Measurements from ENCODE around the gene ATXN2L.

The ATXN2L gene

GRCh38 chr16:28842696-28843095, 19.9 kb downstream of the ATXN2L start:
- H3K36me3 Mint-ChIP-seq (ENCODE audit: low read depth) = peaks cover 49% of the 10 kb centered on the region
- peaks cover 19% of the 10 kb centered on the region for H3K4me1 Mint-ChIP-seq
- H3K4me3 Mint-ChIP-seq = peak overlapping the region; percentile 65 to 95 (median 81)
- TF ChIP-seq CTCF (IDR thresholded peaks at IDR 0.05; ENCODE audit: unreplicated experiment in 3 of 3) = no peak
- H3K27ac Mint-ChIP-seq = no peak overlapping the region
- no peaks in the 10 kb centered on the region for H3K9me3 Mint-ChIP-seq
- H3K27me3 Mint-ChIP-seq (ENCODE audit: low read depth) = no peaks in the 10 kb centered on the region

- H3K36me3 Mint-ChIP-seq (ENCODE audit: low read depth) = peaks cover 39% of the 10 kb centered on the region
- H3K27me3 Mint-ChIP-seq (ENCODE audit: low read depth) = no peaks in the 10 kb centered on the region
- peaks cover 19% of the 10 kb centered on the region for H3K4me1 Mint-ChIP-seq
- peak overlapping the region; percentile 95 to 98 (median 98) for H3K4me3 Mint-ChIP-seq
- no peaks in the 10 kb centered on the region for H3K9me3 Mint-ChIP-seq
- TF ChIP-seq CTCF (IDR thresholded peaks at IDR 0.05; ENCODE audit: unreplicated experiment in 3 of 3) = no peak
- H3K27ac Mint-ChIP-seq = no peak overlapping the region
Measured at GRCh38 chr16:28843766-28844165, 21.0 kb downstream of the ATXN2L start.

- TF ChIP-seq CTCF (IDR thresholded peaks at IDR 0.05; ENCODE audit: unreplicated experiment in 3 of 3) = no peak
- H3K36me3 Mint-ChIP-seq (ENCODE audit: low read depth) = peaks cover 35% of the 10 kb centered on the region
- no peaks in the 10 kb centered on the region for H3K9me3 Mint-ChIP-seq
Measured at GRCh38 chr16:28844226-28844885, 21.6 kb downstream of the ATXN2L start.

GRCh38 chr16:28845293-28845692, 22.5 kb downstream of the ATXN2L start:
- no peaks in the 10 kb centered on the region for H3K27me3 Mint-ChIP-seq (ENCODE audit: low read depth)
- H3K27ac Mint-ChIP-seq = peak overlapping the region; percentile 30 to 96 (median 82)
- no peak for TF ChIP-seq CTCF (IDR thresholded peaks at IDR 0.05; ENCODE audit: unreplicated experiment in 3 of 3)
- no peaks in the 10 kb centered on the region for H3K9me3 Mint-ChIP-seq
- peak overlapping the region; percentile 95 to 98 (median 98) for H3K4me3 Mint-ChIP-seq
- peaks cover 31% of the 10 kb centered on the region for H3K36me3 Mint-ChIP-seq (ENCODE audit: low read depth)
- peaks cover 19% of the 10 kb centered on the region for H3K4me1 Mint-ChIP-seq

More at GRCh38 chr16:28844226-28844885, 21.6 kb downstream of the ATXN2L start:
- no peaks in the 10 kb centered on the region for H3K27me3 Mint-ChIP-seq (ENCODE audit: low read depth)
- peaks cover 19% of the 10 kb centered on the region for H3K4me1 Mint-ChIP-seq
- H3K4me3 Mint-ChIP-seq = peak overlapping the region; percentile 95 to 98 (median 98)
- no peak overlapping the region for H3K27ac Mint-ChIP-seq

GRCh38 chr16:28845761-28846079, 22.9 kb downstream of the ATXN2L start:
- H3K27ac Mint-ChIP-seq = peak overlapping the region; percentile 82 to 96 (median 89)
- no peak for TF ChIP-seq CTCF (IDR thresholded peaks at IDR 0.05; ENCODE audit: unreplicated experiment in 3 of 3)
- peaks cover 19% of the 10 kb centered on the region for H3K4me1 Mint-ChIP-seq
- H3K9me3 Mint-ChIP-seq = no peaks in the 10 kb centered on the region
- peak overlapping the region; percentile 95 to 98 (median 98) for H3K4me3 Mint-ChIP-seq
- no peaks in the 10 kb centered on the region for H3K27me3 Mint-ChIP-seq (ENCODE audit: low read depth)
- H3K36me3 Mint-ChIP-seq (ENCODE audit: low read depth) = peaks cover 31% of the 10 kb centered on the region

Data from nephron (organoid).